CD14-positive monocyte (primary cell): ENCODE data around the gene SLFN11. TPM values are rescaled to one million over a fixed set of nuclear protein-coding genes. Genes with fewer than 3 reads are reported as not detected.
A peak's percentile ranks its signal among the peaks of the same experiment; 100 is the strongest.

ENCODE experiments used
- DNase-seq, 3 donors: peaks; one replicate each; pipeline ENCODE4 v3.0.0-alpha.2; 2011 to 2022
- H2AFZ ChIP-seq: 2 replicates; pipeline ENCODE4 v1.6.0; 2012; ENCODE audit warnings: mild to moderate bottlenecking, low read depth, low read length, inconsistent platforms; ENCODE audit not compliant: insufficient read depth, poor library complexity, severe bottlenecking
- H3K27ac ChIP-seq, 2 donors: 1 replicate in 1 of 2; 2 replicates in 1 of 2; pipeline ENCODE4 v1.5.1; 2012 to 2013; ENCODE audit warnings: low read length in 2 of 2, control low read depth in 1 of 2, inconsistent platforms in 1 of 2, low read depth in 1 of 2, mild to moderate bottlenecking in 1 of 2
- H3K27me3 ChIP-seq, 2 donors: one replicate each; pipeline versions ENCODE4 v1.6.0 to v1.6.1; 2011 to 2013; ENCODE audit warnings: low read length in 2 of 2; ENCODE audit not compliant: control insufficient read depth in 2 of 2, insufficient read depth in 2 of 2
- H3K36me3 ChIP-seq, 2 donors: replicated peaks in 1 of 2; 1 replicate in 1 of 2; 2 replicates in 1 of 2; pipeline versions ENCODE4 v1.5.1 to v1.6.1; 2012 to 2013; ENCODE audit warnings: low read length in 2 of 2, control low read depth in 1 of 2, inconsistent platforms in 1 of 2, mild to moderate bottlenecking in 1 of 2; ENCODE audit not compliant: insufficient read depth in 2 of 2, control insufficient read depth in 1 of 2
- H3K4me1 ChIP-seq, 2 donors: 1 replicate in 1 of 2; 2 replicates in 1 of 2; pipeline versions ENCODE4 v1.5.1 to v1.6.1; 2012 to 2013; ENCODE audit warnings: low read length in 2 of 2, control low read depth in 1 of 2, inconsistent platforms in 1 of 2, mild to moderate bottlenecking in 1 of 2, moderate library complexity in 1 of 2; ENCODE audit not compliant: insufficient read depth in 2 of 2, control insufficient read depth in 1 of 2
- H3K4me2 ChIP-seq: replicated peaks from 2 replicates; pipeline ENCODE3; 2012; ENCODE audit warnings: low read length, moderate library complexity, mild to moderate bottlenecking; ENCODE audit not compliant: poor library complexity, severe bottlenecking; ENCODE audit errors: extremely low read depth
- H3K4me3 ChIP-seq, 3 experiments: fragments of 200-600 bp in 1 of 3; sonication (generic) in 1 of 3; replicated peaks in 1 of 3; 1 replicate in 2 of 3; 2 replicates in 1 of 3; pipeline ENCODE4 v1.5.1; 2011 to 2013; ENCODE audit warnings: low read length in 3 of 3, mild to moderate bottlenecking in 3 of 3, control low read depth in 2 of 3, low read depth in 2 of 3, inconsistent platforms in 1 of 3, moderate library complexity in 1 of 3
- H3K79me2 ChIP-seq: 2 replicates; pipeline ENCODE4 v1.6.0; 2012; ENCODE audit warnings: mild to moderate bottlenecking, control low read depth, inconsistent platforms, low read length, moderate library complexity; ENCODE audit not compliant: insufficient read depth
- H3K9ac ChIP-seq: 2 replicates; pipeline ENCODE4 v1.6.0; 2017; ENCODE audit warnings: low read length, mild to moderate bottlenecking; ENCODE audit not compliant: insufficient read depth, poor library complexity, severe bottlenecking
- H3K9me3 ChIP-seq, 2 donors: replicated peaks in 1 of 2; 1 replicate in 1 of 2; 2 replicates in 1 of 2; pipeline versions ENCODE4 v1.5.1 to v1.6.1; 2012 to 2013; ENCODE audit warnings: low read length in 2 of 2, control low read depth in 1 of 2; ENCODE audit not compliant: control insufficient read depth in 1 of 2, insufficient read depth in 1 of 2
- H4K20me1 ChIP-seq: 2 replicates; pipeline ENCODE4 v1.6.0; 2012; ENCODE audit warnings: mild to moderate bottlenecking, low read length, control low read depth, moderate library complexity; ENCODE audit not compliant: insufficient read depth
- H3K27ac Mint-ChIP-seq, 7 donors: one replicate each; pipeline ENCODE4 v1.8.0; 2020; ENCODE audit warnings: mild to moderate bottlenecking in 7 of 7, mixed read lengths in 7 of 7, moderate library complexity in 6 of 7, inconsistent platforms in 2 of 7
- H3K27me3 Mint-ChIP-seq, 3 donors: one replicate each; pipeline ENCODE4 v1.8.0; 2021 to 2022; ENCODE audit warnings: low read depth in 3 of 3, mild to moderate bottlenecking in 3 of 3, mixed read lengths in 3 of 3, moderate library complexity in 3 of 3, inconsistent platforms in 1 of 3
- H3K36me3 Mint-ChIP-seq, 2 donors: one replicate each; pipeline ENCODE4 v1.8.0; 2020; ENCODE audit warnings: mixed read lengths in 2 of 2, inconsistent platforms in 1 of 2, mild to moderate bottlenecking in 1 of 2
- H3K4me1 Mint-ChIP-seq: one replicate; pipeline ENCODE4 v1.8.0; 2020; ENCODE audit warnings: mild to moderate bottlenecking, mixed read lengths
- H3K4me3 Mint-ChIP-seq, 2 donors: one replicate each; pipeline ENCODE4 v1.8.0; 2020; ENCODE audit warnings: mild to moderate bottlenecking in 2 of 2, mixed read lengths in 2 of 2, moderate library complexity in 1 of 2
- H3K9me3 Mint-ChIP-seq, 7 donors: one replicate each; pipeline ENCODE4 v1.8.0; 2020 to 2022; ENCODE audit warnings: mixed read lengths in 7 of 7, mild to moderate bottlenecking in 6 of 7, moderate library complexity in 6 of 7, inconsistent platforms in 2 of 7
- WGBS: methylation state at CpG from one replicate; pipeline ENCODE4 v1.1.5; 2013; ENCODE audit warnings: missing lambda C conversion rate; ENCODE audit not compliant: insufficient coverage; 5-methylcytosine and 5-hydroxymethylcytosine counted together
- intact Hi-C, 2 donors: fragments of 100-400 bp; cut with micrococcal nuclease; formaldehyde crosslinking; loops; one replicate each; pipeline versions ENCODE4 v1.15.0 to v1.15.1; 2023
- polyA plus RNA-seq, 3 donors: library from polyadenylated mRNA; depleted of rRNA in 1 of 3; unstranded in 2 of 3; stranded (reverse) in 1 of 3; fragments of 300-500 nt in 2 of 3; fragments of >200 nt in 1 of 3; fragmentation: Illumina TruSeq in 2 of 3; gene quantifications; 1 replicate in 2 of 3; 2 replicates in 1 of 3; pipeline ENCODE4 v1.2.3, GENCODE V29; 2012 to 2021
- TF ChIP-seq, protein P1 (sequence below): fragments of 200-600 bp; IDR thresholded peaks from one replicate; pipeline ENCODE4 v1.8.0; 2022; ENCODE audit warnings: antibody characterized with exemption, mild to moderate bottlenecking

Gene SLFN11
- polyA plus RNA-seq, 3 donors: 34.3 to 46.8 (median 45.6) TPM

DNA sequence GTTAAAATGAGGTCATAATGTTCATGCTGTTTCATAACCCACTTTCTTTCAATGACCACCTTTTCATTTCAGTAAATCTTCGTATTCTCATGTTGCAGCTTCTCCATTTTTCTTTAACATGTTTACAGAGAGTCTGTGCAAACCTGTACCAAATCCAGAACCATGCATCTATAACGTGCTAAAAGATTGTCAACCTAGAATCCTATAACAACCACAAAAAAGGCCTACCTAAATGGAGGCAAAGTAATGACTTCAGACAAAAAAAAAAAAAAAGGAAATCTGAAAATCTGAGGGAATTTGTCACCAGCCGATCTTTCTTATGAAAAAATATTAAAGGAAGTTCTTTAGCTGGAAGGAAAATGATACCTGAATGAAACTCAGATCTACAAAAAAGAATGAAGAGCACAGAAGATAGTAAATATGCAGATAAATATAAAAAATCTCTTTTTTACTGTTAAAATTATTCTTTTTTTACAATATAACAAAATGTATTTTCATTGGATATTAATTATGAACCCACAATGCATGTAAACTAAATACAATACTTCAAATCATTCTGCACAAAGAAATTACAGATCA, 1.4 kb upstream of the SLFN11 start:
- H3K4me1 Mint-ChIP-seq: peaks cover 61% of the 10 kb centered on the region
- peak overlapping the region; percentile 92 for H2AFZ ChIP-seq
- TF ChIP-seq, protein P1, sequence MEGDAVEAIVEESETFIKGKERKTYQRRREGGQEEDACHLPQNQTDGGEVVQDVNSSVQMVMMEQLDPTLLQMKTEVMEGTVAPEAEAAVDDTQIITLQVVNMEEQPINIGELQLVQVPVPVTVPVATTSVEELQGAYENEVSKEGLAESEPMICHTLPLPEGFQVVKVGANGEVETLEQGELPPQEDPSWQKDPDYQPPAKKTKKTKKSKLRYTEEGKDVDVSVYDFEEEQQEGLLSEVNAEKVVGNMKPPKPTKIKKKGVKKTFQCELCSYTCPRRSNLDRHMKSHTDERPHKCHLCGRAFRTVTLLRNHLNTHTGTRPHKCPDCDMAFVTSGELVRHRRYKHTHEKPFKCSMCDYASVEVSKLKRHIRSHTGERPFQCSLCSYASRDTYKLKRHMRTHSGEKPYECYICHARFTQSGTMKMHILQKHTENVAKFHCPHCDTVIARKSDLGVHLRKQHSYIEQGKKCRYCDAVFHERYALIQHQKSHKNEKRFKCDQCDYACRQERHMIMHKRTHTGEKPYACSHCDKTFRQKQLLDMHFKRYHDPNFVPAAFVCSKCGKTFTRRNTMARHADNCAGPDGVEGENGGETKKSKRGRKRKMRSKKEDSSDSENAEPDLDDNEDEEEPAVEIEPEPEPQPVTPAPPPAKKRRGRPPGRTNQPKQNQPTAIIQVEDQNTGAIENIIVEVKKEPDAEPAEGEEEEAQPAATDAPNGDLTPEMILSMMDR: no peak
- peaks cover 1 to 5% of the 10 kb centered on the region in 2 donors for H3K36me3 Mint-ChIP-seq
- H3K27ac Mint-ChIP-seq: peak overlapping the region; percentile 98 to 100 (median 99)
- no peaks in the 10 kb centered on the region for H3K9me3 ChIP-seq
- peaks cover 41% of the 10 kb centered on the region for H3K79me2 ChIP-seq
- DNase-seq: no peak
- no peaks in the 10 kb centered on the region for H3K36me3 ChIP-seq
- no peaks in the 10 kb centered on the region for H3K27me3 ChIP-seq
- H3K27me3 Mint-ChIP-seq: peaks cover 0 to 2% (median 0%) of the 10 kb centered on the region in 3 donors
- peak overlapping the region; percentile 77 to 94 (median 92) for H3K4me3 ChIP-seq
- H3K9me3 Mint-ChIP-seq: peaks cover 0 to 5% (median 2%) of the 10 kb centered on the region in 7 donors
- peak overlapping the region; percentile 98 for H3K4me3 Mint-ChIP-seq
- intact Hi-C loops: loop anchor here (5.0 to 10.0 kb wide), 3 partner anchors 60 to 160 kb away; partner anchors contain the start of genes SLFN12 (in 1 of the 2), SLFN12L (in 1 of the 2) and SLFN13 (in 1 of the 2)
- 0% methylated on average over 1 of the region's 3 CpGs for WGBS
- peak overlapping the region; percentile 90 for H3K9ac ChIP-seq
- peaks cover 4% of the 10 kb centered on the region for H4K20me1 ChIP-seq
- H3K4me2 ChIP-seq: peak overlapping the region; percentile 100
- peak overlapping the region; percentile 95 to 99 for H3K27ac ChIP-seq
- peaks cover 54 to 82% of the 10 kb centered on the region in 2 donors for H3K4me1 ChIP-seq

DNA sequence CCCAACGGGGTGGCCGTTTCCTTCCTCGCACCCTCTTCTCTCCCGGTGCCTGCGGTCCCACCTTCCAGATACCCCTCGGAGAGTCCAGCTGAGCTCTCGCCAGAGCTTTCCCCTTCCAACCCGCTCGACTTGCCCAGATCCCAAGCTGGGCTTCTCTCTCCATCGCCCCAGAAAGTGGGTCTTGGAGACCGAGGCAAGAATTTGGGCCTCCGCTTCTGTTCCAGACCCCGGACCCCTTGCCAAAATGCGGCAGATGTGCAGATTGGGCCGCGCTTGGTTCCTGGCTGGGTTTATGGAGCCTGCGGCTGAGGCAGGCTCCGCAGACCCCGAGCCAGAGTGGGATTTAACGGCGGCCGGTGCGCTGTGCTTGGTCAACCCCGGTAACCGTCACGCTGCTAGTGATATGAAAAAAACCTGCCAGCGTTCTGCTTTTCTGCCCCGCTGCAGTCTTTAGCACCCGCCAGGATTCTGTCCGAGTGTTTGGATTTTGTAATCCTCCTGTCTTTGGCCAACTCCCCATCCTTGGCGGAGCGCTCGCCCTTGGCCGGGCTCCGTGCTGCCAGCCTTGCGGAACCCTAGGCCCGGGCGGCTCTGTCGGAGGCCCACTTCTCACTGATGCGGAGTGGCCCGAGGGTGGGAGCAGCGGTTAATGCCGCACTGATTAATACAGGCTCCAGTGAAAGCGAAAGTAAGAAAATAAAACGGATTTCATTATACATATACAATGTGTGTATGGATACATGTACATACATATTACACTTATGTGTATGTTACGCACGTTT, 754 bp upstream of the SLFN11 start:
- peak overlapping the region; percentile 92 for H2AFZ ChIP-seq
- intact Hi-C loops: loop anchor here (2.0 to 10.0 kb wide), 3 partner anchors 27 to 161 kb away; partner anchors contain the start of genes SLFN12 (in 1 of the 2) and SLFN12L (in 1 of the 2)
- H3K9me3 Mint-ChIP-seq: peaks cover 0 to 6% (median 2%) of the 10 kb centered on the region in 7 donors
- peak overlapping the region; percentile 90 for H3K9ac ChIP-seq
- peaks cover 57 to 89% of the 10 kb centered on the region in 2 donors for H3K4me1 ChIP-seq
- H3K4me3 ChIP-seq: peak overlapping the region; percentile 77 to 94 (median 92)
- H3K27ac Mint-ChIP-seq: peak overlapping the region; percentile 98 to 100 (median 99)
- TF ChIP-seq, protein P1: no peak
- peaks cover 0 to 2% (median 0%) of the 10 kb centered on the region in 3 donors for H3K27me3 Mint-ChIP-seq
- DNase-seq: peak; percentile 49 to 69 (median 61)
- H3K36me3 ChIP-seq: peaks cover 0 to 4% of the 10 kb centered on the region in 2 donors
- peak overlapping the region; percentile 95 to 99 for H3K27ac ChIP-seq
- H3K9me3 ChIP-seq: no peaks in the 10 kb centered on the region
- no peaks in the 10 kb centered on the region for H3K27me3 ChIP-seq
- H3K79me2 ChIP-seq: peaks cover 48% of the 10 kb centered on the region
- peaks cover 8 to 10% of the 10 kb centered on the region in 2 donors for H3K36me3 Mint-ChIP-seq
- peak overlapping the region; percentile 100 for H3K4me2 ChIP-seq
- H3K4me3 Mint-ChIP-seq: peak overlapping the region; percentile 98
- WGBS: under 1% methylated on average over 37 of the region's 47 CpGs
- peaks cover 4% of the 10 kb centered on the region for H4K20me1 ChIP-seq
- H3K4me1 Mint-ChIP-seq: peaks cover 64% of the 10 kb centered on the region
